NB4 (cell line): ENCODE data around the gene SLC16A10.

ENCODE experiments used
- DNase-seq: peaks from one replicate; pipeline ENCODE4 v3.0.0; 2010; ENCODE audit warnings: low read depth
- H3K4me3 ChIP-seq: one replicate; pipeline ENCODE4 v1.5.1; 2011; ENCODE audit warnings: mild to moderate bottlenecking, low read depth, low read length, moderate library complexity
- MYC ChIP-seq: IDR thresholded peaks from 2 replicates; pipeline ENCODE4 v1.6.1; 2011; ENCODE audit warnings: low read depth, low read length
- POLR2A ChIP-seq: IDR thresholded peaks from 2 replicates; pipeline ENCODE4 v1.6.1; 2011; ENCODE audit warnings: mild to moderate bottlenecking; ENCODE audit not compliant: insufficient read length; ENCODE audit errors: extremely low read depth
- TF ChIP-seq, protein P1 (sequence below): IDR thresholded peaks from one replicate; pipeline ENCODE4 v1.5.1; 2012; ENCODE audit warnings: low read depth, low read length
- TF ChIP-seq, protein P2 (sequence below): IDR thresholded peaks from 2 replicates; pipeline ENCODE4 v1.6.1; 2011; ENCODE audit warnings: low read depth, low read length

The SLC16A10 gene

DNA sequence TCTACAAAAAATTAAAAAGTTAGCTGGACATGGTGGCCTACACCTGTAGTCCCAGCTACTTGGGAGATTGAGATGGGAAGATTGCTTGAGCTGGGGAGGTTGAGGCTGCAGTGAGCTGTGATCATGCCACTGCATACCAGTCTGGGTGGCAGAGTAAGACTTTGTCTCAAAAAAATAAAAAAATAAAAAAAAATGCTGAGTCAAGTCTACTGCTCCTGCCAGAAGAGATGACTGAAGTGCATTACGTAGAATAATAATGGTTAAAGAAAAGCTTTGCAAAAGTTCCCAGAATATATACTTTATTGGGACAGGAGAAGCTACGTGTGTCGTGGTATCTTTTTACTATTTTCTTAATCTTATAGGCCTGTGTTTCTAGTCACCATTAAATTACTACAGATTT lies 125.3 kb downstream of the SLC16A10 start:
- TF ChIP-seq MYC, result no peak
- TF ChIP-seq POLR2A, result no peak
- TF ChIP-seq, protein P1, sequence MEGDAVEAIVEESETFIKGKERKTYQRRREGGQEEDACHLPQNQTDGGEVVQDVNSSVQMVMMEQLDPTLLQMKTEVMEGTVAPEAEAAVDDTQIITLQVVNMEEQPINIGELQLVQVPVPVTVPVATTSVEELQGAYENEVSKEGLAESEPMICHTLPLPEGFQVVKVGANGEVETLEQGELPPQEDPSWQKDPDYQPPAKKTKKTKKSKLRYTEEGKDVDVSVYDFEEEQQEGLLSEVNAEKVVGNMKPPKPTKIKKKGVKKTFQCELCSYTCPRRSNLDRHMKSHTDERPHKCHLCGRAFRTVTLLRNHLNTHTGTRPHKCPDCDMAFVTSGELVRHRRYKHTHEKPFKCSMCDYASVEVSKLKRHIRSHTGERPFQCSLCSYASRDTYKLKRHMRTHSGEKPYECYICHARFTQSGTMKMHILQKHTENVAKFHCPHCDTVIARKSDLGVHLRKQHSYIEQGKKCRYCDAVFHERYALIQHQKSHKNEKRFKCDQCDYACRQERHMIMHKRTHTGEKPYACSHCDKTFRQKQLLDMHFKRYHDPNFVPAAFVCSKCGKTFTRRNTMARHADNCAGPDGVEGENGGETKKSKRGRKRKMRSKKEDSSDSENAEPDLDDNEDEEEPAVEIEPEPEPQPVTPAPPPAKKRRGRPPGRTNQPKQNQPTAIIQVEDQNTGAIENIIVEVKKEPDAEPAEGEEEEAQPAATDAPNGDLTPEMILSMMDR, result no peak
- TF ChIP-seq, protein P2, sequence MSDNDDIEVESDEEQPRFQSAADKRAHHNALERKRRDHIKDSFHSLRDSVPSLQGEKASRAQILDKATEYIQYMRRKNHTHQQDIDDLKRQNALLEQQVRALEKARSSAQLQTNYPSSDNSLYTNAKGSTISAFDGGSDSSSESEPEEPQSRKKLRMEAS, result no peak
- no peak overlapping the region for H3K4me3 ChIP-seq
- DNase-seq, result no peak

DNA sequence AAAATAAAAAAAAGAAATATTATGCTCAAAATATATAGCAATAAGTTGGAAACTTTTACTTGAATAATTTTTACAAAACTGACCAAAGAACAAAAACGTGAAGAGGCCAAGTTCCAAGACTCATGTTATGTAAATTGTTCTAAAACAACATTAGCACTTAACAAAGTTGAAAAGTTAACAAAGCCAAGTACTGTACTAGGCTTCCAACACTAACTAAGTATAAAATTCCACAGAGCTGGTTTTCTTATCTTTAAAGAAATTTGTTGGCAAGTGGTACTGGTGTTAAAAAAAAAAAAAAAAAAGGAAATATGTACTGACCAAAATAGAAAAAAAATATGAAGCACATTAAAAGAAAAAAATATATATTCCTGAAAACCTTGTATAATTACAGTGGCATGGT lies 127.8 kb downstream of the SLC16A10 start:
- no peak for TF ChIP-seq MYC
- TF ChIP-seq, protein P2, result no peak
- TF ChIP-seq, protein P1, result no peak
- TF ChIP-seq POLR2A, result no peak
- DNase-seq, result no peak

DNA sequence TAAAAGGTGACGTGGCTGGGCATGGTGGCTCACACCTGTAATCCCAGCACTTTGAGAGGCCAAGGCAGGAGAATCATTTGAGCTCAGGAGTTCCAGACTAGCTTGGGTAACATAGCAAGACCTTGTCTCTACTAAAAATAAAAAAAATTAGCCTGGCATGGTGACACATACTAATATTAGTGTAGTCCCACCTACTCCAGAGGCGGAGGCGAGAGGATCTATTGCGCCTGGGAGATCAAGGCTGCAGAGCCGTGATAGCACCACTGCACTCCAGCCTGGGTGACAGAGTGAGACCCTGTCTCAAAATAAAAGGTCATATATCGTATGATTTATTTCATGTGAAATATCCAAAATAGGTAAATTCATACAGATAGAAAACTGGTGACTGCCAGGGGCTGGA lies 132.5 kb downstream of the SLC16A10 start:
- no peak for DNase-seq
- no peak overlapping the region for H3K4me3 ChIP-seq
- TF ChIP-seq MYC, result no peak
- TF ChIP-seq, protein P1, result no peak
- no peak for TF ChIP-seq POLR2A

More for the DNA sequence above, 127.8 kb downstream of the SLC16A10 start:
- H3K4me3 ChIP-seq, result no peak overlapping the region

DNA sequence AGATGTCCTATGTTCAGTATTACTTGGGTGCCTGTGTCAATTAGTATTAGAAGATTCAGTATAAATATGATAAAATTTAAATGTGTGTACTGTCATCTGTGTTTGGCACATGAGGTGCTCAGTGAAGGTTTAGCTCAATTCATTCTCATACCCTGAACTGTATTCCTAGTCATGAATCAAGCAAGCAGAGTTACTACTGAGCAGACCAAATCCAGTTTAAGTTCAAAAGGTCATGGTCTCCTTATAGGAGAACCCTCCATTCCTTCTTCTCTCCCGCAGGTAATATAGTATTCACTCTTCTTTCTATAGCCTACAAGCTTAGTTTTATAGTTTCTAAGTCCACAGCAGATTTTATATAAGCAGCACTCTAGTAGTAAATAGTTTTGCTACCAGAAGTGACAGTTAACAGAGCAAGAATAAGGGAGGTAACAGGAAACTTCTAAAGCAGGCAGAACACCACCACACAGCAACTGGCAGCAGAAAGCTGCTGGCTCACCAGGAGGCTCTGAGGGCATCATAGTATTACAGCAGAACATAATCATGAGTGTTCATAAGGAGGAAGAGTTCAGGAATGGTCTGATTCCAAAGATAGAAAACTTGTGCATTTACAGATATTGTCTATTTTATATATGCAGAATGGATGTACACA lies 133.2 kb downstream of the SLC16A10 start:
- DNase-seq, result no peak
- TF ChIP-seq, protein P1, result no peak
- TF ChIP-seq, protein P2, result no peak
- no peak for TF ChIP-seq POLR2A
- no peak for TF ChIP-seq MYC

GRCh38 chr6:111221804-111222203 lies 134.5 kb downstream of the SLC16A10 start:
- no peak for DNase-seq
- no peak overlapping the region for H3K4me3 ChIP-seq
- TF ChIP-seq MYC (no peak), POLR2A (no peak)
- TF ChIP-seq, protein P2, result no peak
- TF ChIP-seq, protein P1, result no peak

More for the DNA sequence above, 133.2 kb downstream of the SLC16A10 start:
- H3K4me3 ChIP-seq, result no peak overlapping the region
